Type B pancreatic cell (in vitro differentiated cells): ENCODE measurements around the gene FRMD1. TPM values are rescaled to one million over a fixed set of nuclear protein-coding genes. Genes with fewer than 3 reads are reported as not detected.

Experiments used
- DNase-seq: peaks from one replicate; pipeline ENCODE4 v3.0.0; 2021; ENCODE audit warnings: mixed read lengths; ENCODE audit not compliant: unreplicated experiment; ENCODE audit errors: extremely low spot score
- H3K27ac Mint-ChIP-seq: 2 replicates; pipeline ENCODE4 v1.8.0; 2021; ENCODE audit warnings: mild to moderate bottlenecking, mixed read lengths
- H3K27me3 Mint-ChIP-seq: 2 replicates; pipeline ENCODE4 v1.8.0; 2021; ENCODE audit warnings: mixed read lengths
- H3K36me3 Mint-ChIP-seq: 2 replicates; pipeline ENCODE4 v1.8.0; 2021; ENCODE audit warnings: mixed read lengths
- H3K4me1 Mint-ChIP-seq: one replicate; pipeline ENCODE4 v1.8.0; 2021; ENCODE audit warnings: mixed read lengths; ENCODE audit not compliant: unreplicated experiment
- H3K4me3 Mint-ChIP-seq: 2 replicates; pipeline ENCODE4 v1.8.0; 2021; ENCODE audit warnings: mild to moderate bottlenecking, mixed read lengths
- H3K9me3 Mint-ChIP-seq: 2 replicates; pipeline ENCODE4 v1.8.0; 2021; ENCODE audit warnings: mixed read lengths
- total RNA-seq: library from RNA; stranded (reverse); gene quantifications from 2 replicates; pipeline ENCODE4 v1.2.1, GENCODE V29; 2021; ENCODE audit warnings: low replicate concordance
- TF ChIP-seq, protein P1 (sequence below): fragments of 200-600 bp; sonication (generic); conservative IDR thresholded peaks from 2 replicates; pipeline ENCODE4 v1.5.0; 2021; ENCODE audit warnings: antibody characterized with exemption, mild to moderate bottlenecking

The FRMD1 gene
- total RNA-seq, 1 donor from 2014 or later = 0.17 TPM

DNA sequence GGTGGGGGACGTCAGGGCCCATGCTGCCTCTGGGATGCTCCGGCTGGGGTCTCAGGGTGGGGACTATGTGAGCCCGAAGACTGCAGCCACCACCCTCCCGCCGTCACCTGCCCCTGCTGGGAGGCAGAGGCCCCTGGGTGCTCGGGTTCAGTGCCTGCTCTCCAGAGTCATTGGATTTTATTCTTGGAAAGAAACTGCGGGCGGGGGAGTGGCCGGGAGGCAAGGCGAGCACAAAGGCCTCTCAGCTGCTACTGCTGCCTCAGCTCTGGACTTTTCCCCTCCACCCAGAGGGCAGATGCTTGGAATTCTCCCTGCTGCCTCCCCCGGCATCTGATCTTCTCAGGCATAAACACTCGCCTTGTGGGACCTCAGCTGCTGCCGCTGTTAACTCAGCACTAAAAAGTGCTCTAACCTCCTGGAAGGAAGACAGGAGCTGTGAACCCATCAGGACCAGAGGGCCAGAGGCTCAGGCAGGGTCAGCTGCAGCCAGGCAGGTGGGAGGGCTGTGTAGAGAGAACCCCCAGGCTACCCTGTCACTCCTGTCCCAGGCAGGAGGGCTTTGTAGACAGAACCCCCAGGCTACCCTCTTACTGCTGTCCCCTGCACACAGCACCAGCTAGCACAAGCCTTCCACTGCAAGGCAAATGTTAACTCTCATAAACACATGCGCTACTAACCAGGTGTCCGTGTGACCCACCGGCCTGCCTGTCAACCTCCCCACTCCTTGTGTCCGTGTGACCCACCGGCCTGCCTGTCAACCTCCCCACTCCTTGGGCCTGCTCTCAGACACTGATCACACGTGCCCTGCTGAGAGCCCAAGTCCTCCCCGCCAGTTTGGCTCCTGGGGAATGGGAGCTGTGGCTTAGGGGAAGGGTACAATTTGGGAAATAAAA is 9.4 kb upstream of the FRMD1 start:
- Mint-ChIP-seq H3K27ac (peak overlapping the region; percentile 46), H3K36me3 (no peaks in the 10 kb centered on the region), H3K9me3 (no peaks in the 10 kb centered on the region), H3K4me3 (peak overlapping the region; percentile 39), H3K27me3 (no peaks in the 10 kb centered on the region), H3K4me1 (peaks cover 28% of the 10 kb centered on the region)
- TF ChIP-seq, protein P1, sequence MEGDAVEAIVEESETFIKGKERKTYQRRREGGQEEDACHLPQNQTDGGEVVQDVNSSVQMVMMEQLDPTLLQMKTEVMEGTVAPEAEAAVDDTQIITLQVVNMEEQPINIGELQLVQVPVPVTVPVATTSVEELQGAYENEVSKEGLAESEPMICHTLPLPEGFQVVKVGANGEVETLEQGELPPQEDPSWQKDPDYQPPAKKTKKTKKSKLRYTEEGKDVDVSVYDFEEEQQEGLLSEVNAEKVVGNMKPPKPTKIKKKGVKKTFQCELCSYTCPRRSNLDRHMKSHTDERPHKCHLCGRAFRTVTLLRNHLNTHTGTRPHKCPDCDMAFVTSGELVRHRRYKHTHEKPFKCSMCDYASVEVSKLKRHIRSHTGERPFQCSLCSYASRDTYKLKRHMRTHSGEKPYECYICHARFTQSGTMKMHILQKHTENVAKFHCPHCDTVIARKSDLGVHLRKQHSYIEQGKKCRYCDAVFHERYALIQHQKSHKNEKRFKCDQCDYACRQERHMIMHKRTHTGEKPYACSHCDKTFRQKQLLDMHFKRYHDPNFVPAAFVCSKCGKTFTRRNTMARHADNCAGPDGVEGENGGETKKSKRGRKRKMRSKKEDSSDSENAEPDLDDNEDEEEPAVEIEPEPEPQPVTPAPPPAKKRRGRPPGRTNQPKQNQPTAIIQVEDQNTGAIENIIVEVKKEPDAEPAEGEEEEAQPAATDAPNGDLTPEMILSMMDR = no peak
- DNase-seq = no peak

DNA sequence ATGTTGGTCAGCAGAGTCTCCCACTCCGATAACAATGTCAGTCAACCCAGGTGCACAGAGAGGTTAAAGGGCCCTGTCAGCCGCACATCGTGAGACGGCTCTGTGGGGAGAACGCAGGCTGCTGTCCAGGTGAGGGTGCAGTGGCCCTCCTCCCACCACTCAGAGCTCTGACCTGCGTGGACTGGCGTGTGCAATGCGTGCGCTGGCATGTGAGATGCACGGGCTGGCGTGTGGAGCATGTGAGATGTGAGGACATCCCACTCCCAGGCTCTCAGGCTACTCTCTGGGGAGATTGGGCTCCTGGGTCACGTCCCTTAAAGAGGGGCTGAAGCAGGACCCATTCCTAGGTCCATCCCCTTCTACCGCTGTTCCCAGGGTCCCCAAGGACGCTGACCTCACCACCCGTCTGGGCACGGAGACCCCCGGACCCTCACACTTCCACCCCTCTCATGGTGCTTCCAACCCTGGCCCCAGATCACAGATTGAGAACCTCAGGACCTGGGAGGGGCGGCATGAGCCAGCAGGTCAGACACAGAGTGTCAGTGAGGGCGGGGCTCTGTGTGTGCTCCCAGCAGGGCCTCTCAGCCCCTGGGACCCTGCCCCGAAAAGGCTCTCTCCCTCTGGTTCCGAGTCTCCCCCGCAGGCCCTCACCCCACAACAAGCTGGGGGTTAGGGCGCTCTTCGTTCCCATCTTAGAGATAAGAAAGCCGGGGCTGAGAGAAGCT is 8.6 kb upstream of the FRMD1 start:
- Mint-ChIP-seq H3K27ac (no peak overlapping the region), H3K4me3 (no peak overlapping the region), H3K4me1 (peaks cover 24% of the 10 kb centered on the region), H3K9me3 (no peaks in the 10 kb centered on the region), H3K36me3 (no peaks in the 10 kb centered on the region), H3K27me3 (no peaks in the 10 kb centered on the region)
- DNase-seq = no peak
- TF ChIP-seq, protein P1 = no peak

DNA sequence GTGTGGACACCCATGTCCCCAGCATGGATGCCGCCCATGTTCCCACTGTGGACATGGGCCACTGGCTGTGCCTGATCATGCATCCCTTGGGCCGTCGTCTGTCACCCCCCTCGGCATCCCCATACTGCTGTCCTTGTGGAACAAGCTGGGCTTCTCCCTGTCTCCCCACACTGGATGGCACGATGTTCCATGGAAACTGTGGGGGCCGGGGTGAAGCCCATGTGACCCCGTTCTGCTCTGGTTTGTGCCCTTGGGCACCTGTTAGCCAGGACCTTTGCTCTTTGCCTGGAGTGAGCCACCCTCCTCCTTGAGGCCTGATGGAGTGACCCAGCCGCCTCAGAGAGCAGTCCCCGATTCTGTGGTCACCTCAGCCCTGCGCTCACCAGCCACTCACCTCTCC is 7.6 kb upstream of the FRMD1 start:
- peaks cover 24% of the 10 kb centered on the region for H3K4me1 Mint-ChIP-seq
- H3K27me3 Mint-ChIP-seq = no peaks in the 10 kb centered on the region
- H3K9me3 Mint-ChIP-seq = no peaks in the 10 kb centered on the region
- no peak overlapping the region for H3K27ac Mint-ChIP-seq
- no peak for DNase-seq
- H3K36me3 Mint-ChIP-seq = no peaks in the 10 kb centered on the region
- TF ChIP-seq, protein P1 = no peak
- no peak overlapping the region for H3K4me3 Mint-ChIP-seq

DNA sequence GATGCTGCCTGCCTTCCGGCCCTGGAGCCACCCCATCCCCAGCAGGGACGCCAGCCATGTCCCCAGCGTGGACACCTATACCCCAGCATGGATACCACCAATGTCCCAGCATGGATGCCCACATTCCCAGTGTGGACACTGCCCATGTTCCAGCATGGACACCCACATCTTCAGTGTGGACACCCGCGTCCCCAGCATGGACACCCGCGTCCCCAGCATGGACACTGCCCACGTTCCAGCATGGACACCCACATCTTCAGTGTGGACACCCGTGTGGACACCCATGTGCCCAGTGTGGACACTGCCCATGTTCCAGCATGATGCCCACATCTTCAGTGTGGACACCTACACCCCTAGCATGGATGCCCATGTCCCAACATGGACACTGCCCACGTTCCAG is 7.1 kb upstream of the FRMD1 start:
- TF ChIP-seq, protein P1 = no peak
- no peak overlapping the region for H3K4me3 Mint-ChIP-seq
- H3K27ac Mint-ChIP-seq = no peak overlapping the region
- H3K4me1 Mint-ChIP-seq = peaks cover 21% of the 10 kb centered on the region
- DNase-seq = no peak
- no peaks in the 10 kb centered on the region for H3K36me3 Mint-ChIP-seq
- H3K9me3 Mint-ChIP-seq = no peaks in the 10 kb centered on the region
- H3K27me3 Mint-ChIP-seq = no peaks in the 10 kb centered on the region

DNA sequence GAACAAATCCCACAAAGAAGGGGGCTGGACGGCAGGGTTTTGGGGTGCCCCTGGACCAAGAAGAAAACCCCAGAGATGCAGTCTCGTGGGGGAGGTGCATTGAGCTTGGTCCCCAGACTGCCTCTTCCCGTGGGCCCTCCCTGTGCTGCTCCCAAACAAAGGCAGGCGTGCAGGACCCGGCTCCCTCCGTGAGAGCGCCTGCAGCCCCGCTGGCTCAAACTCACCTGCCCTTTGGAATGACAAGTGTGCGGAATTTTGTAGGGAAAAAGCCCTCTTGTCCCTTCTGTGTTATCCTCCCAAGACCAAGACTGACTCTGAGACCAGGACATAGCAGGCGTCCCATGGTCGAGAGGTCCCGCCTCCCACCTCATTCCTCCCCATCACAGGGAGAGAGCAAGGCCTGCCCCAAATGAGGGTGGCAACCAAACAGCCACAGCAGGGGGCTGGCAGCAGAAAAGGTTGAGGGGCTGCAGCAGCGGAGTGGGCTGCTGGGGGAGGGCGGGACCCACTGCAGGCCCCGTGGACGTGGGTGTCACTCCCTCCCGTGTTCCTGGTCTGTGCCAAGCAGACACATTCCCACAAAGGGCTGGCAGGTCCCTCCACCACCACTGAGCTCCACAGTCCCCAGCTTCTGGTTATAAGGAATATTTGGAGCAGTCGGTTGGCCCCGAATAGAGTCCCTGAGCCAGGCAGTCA is 5.6 kb upstream of the FRMD1 start:
- Mint-ChIP-seq H3K4me1 (peaks cover 13% of the 10 kb centered on the region), H3K27ac (no peak overlapping the region), H3K36me3 (no peaks in the 10 kb centered on the region), H3K27me3 (no peaks in the 10 kb centered on the region), H3K9me3 (no peaks in the 10 kb centered on the region), H3K4me3 (no peak overlapping the region)
- TF ChIP-seq, protein P1 = no peak
- DNase-seq = no peak
